Measurements from ENCODE around the gene ALKBH2.

The ALKBH2 gene

DNA sequence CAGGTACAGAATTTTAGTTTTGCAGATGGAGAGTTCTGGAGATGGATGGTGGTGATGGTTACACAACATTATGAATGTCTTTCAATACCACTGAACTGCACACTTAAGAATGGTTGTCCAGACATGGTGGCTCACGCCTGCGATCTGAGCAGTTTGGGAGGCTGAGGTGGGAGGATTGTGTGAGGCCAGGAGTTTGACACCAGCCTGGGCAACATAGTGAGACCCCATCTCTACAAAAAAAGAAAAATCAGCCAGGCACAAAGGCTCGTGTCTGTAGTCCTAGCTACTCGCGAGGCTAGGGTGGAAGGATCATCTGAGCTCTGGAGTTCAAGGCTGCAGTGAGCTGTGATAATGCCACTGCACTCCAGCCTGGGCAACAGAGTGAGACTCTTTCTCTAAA lies 49.0 kb downstream of the ALKBH2 start:
- Histone ChIP-seq H3K36me3 (ENCODE audit: insufficient read depth, low read length) (no peaks in the 10 kb centered on the region), H3K4me1 (ENCODE audit: control insufficient read depth, insufficient read depth, low read length) (no peaks in the 10 kb centered on the region), H3K4me3 (ENCODE audit: low read length) (no peak overlapping the region), H3K9me3 (replicated peaks; ENCODE audit: low read length) (no peaks in the 10 kb centered on the region), H3K27me3 (ENCODE audit: control insufficient read depth, insufficient read depth, low read length) (peaks cover 11% of the 10 kb centered on the region), H3K9ac (ENCODE audit: low read depth, low read length) (no peak overlapping the region), H3K4me2 (ENCODE audit: low read length) (no peak overlapping the region)

Small RNA genes within 50 kb of the gene (small RNA-seq; reads per million reads assigned to genes)
- 0.21 reads per million for gene RNA5SP372
